RWPE1 (cell line): ENCODE measurements around the gene WNT2.

Experiments used
- CTCF ChIA-PET: fragments of 350-600 bp; sonication (Branson Sonifier 250); formaldehyde crosslinking; extraction: SDS; loops from one replicate; lab custom pipeline; 2021; lab: Yijun Ruan, JAX
- POLR2A ChIA-PET: fragments of 400-600 bp; formaldehyde crosslinking; extraction: SDS; loops from one replicate; lab custom pipeline; 2020; ENCODE audit warnings: antibody characterized with exemption; ENCODE audit not compliant: low non-redundant PET; lab: Yijun Ruan, JAX
- DNase-seq: peaks from one replicate; pipeline ENCODE4 v3.0.0; 2012; ENCODE audit warnings: low spot score
- H3K27ac ChIP-seq: fragments of 450-650 bp; 2 replicates; pipeline ENCODE4 v1.5.1; 2017
- TF ChIP-seq, protein P1 (sequence below): fragments of 450-650 bp; conservative IDR thresholded peaks from 2 replicates; pipeline ENCODE4 v1.5.1; 2017; ENCODE audit warnings: low read depth, mild to moderate bottlenecking

The WNT2 gene

DNA sequence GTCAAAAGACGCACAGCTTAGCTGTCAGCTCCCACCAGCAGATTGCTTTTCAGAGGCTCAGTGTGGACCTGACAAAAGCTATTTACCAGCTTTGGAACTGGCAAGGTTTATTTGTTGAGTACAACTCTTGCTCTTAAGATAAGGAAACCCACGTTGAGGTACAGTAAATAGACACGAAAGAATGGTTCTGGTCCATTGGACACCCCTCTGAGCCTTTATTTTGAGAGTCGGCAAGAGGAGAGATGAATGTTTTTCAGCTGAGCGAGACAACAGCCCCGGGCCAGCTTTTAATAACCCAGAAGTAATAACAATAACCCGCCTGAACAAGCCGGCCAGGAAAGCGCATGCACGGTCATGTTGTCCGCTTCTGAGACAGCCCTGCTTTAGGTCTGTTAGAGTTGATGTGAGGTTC, 49.0 kb downstream of the WNT2 start:
- CTCF ChIA-PET = interaction anchor here (0.6 to 0.9 kb wide), 2 partner anchors 57 to 343 kb away, joined by 4 to 5 read pairs; no protein-coding TSS in a partner anchor

GRCh38 chr7:117273325-117273724, 49.5 kb downstream of the WNT2 start:
- POLR2A ChIA-PET = no interaction called here
- TF ChIP-seq, protein P1, sequence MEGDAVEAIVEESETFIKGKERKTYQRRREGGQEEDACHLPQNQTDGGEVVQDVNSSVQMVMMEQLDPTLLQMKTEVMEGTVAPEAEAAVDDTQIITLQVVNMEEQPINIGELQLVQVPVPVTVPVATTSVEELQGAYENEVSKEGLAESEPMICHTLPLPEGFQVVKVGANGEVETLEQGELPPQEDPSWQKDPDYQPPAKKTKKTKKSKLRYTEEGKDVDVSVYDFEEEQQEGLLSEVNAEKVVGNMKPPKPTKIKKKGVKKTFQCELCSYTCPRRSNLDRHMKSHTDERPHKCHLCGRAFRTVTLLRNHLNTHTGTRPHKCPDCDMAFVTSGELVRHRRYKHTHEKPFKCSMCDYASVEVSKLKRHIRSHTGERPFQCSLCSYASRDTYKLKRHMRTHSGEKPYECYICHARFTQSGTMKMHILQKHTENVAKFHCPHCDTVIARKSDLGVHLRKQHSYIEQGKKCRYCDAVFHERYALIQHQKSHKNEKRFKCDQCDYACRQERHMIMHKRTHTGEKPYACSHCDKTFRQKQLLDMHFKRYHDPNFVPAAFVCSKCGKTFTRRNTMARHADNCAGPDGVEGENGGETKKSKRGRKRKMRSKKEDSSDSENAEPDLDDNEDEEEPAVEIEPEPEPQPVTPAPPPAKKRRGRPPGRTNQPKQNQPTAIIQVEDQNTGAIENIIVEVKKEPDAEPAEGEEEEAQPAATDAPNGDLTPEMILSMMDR = no peak
- H3K27ac ChIP-seq = no peak overlapping the region
- DNase-seq = no peak
- CTCF ChIA-PET = interaction anchor here (0.6 kb wide), 1 partner anchor 57 kb away, joined by 5 read pairs; no protein-coding TSS in a partner anchor

More for the DNA sequence above, 49.0 kb downstream of the WNT2 start:
- TF ChIP-seq, protein P1 = no peak
- peak; percentile 56 for DNase-seq
- POLR2A ChIA-PET = no interaction called here
- no peak overlapping the region for H3K27ac ChIP-seq

DNA sequence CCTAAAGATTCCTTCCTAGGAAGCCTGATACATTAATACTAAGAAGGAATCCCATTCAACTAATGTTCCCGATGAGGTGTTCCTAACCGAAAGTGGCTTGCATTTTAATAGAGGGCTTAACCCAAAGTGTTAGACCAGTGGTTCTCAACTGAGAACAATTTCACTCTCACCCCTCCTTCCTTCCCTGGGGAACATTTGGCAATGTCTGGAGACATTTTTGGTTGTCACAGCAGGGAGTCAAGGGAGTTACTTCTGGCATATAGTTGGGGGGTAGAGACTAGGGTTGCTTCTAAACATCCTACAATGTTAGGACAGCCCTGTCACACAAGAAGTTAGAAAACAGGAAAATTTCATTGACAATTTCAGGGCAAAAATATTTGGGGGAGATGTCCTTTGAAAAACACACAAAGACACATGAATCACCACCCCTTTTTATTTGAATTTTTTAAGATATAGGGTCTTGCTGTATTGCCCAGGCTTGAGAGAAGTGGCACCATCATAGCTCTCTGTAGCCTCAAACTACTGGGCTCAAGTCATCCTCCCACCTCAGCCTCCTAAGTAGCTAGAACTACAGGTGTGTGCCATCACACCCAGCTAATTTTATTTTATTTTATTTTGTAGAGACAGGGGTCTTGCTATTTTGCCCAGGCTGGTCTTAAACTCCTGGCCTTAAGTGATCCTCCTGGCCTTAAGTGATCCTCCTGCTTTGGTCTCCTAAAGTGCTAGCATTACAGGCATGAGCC, 50.7 kb downstream of the WNT2 start:
- TF ChIP-seq, protein P1 = no peak
- ChIA-PET CTCF (no interaction called here), POLR2A (no interaction called here)
- H3K27ac ChIP-seq = no peak overlapping the region
- no peak for DNase-seq

DNA sequence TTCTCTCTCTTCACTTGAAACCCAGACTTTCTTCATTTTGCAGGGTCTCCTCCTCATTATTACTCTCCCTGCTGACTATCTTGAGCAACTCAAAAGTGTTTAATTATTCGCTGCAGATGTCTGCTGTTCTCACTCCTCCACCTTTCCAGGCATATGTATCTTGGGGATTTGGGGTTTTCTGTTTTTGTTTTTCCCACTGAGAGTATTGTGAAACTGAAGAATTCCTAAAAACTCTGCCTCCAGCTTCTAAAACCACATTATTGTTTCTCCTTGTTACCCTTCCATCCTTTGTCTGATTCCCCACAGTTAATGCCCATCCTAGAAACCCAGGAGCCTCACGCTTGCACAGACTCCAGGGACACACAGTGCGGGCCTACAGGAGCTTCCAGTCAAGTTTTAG, 51.3 kb downstream of the WNT2 start:
- DNase-seq = no peak
- ChIA-PET CTCF (no interaction called here), POLR2A (no interaction called here)
- TF ChIP-seq, protein P1 = no peak
- no peak overlapping the region for H3K27ac ChIP-seq

GRCh38 chr7:117270371-117270770, 52.5 kb downstream of the WNT2 start:
- POLR2A ChIA-PET = no interaction called here

GRCh38 chr7:117269886-117270285, 53.0 kb downstream of the WNT2 start:
- POLR2A ChIA-PET = no interaction called here
- CTCF ChIA-PET = no interaction called here

More at GRCh38 chr7:117270371-117270770, 52.5 kb downstream of the WNT2 start:
- no peak for DNase-seq
- TF ChIP-seq, protein P1 = no peak
- no peak overlapping the region for H3K27ac ChIP-seq
- CTCF ChIA-PET = no interaction called here

More at GRCh38 chr7:117269886-117270285, 53.0 kb downstream of the WNT2 start:
- DNase-seq = peak; percentile 52
- no peak overlapping the region for H3K27ac ChIP-seq
- TF ChIP-seq, protein P1 = no peak
